Testis (tissue), 2 donors: ENCODE data around the gene GPR146.

ENCODE experiments used
- CTCF ChIP-seq, 3 experiments: fragments of 450-650 bp in 2 of 3; fragments of 200-600 bp in 1 of 3; sonication (generic) in 1 of 3; IDR thresholded peaks; one replicate each; pipeline ENCODE4 v1.5.1; 2016 to 2019; ENCODE audit warnings: antibody characterized with exemption in 3 of 3, mild to moderate bottlenecking in 2 of 3, moderate library complexity in 1 of 3
- POLR2A ChIP-seq: fragments of 450-650 bp; IDR thresholded peaks from one replicate; pipeline ENCODE4 v1.6.1; 2017; ENCODE audit warnings: antibody characterized with exemption, mild to moderate bottlenecking, moderate library complexity

GRCh38 chr7:1099637-1100036 lies 55.3 kb downstream of the GPR146 start:
- TF ChIP-seq CTCF (IDR thresholded peaks at IDR 0.05) (no peak), POLR2A (no peak)
